RWPE2 (cell line): Measurements from ENCODE around the gene ZHX3.
A peak's percentile ranks its signal among the peaks of the same experiment; 100 is the strongest.

Experiments used
- ATAC-seq: fragments of 200-7000 bp; cut with Tn5 transposase; 3 replicates; pipeline ENCODE4 v1.9.1; 2021; ENCODE audit warnings: low read depth
- DNase-seq: peaks from one replicate; pipeline ENCODE4 v3.0.0-alpha.2; 2020; ENCODE audit warnings: low spot score
- H3K27ac ChIP-seq: fragments of 450-650 bp; 2 replicates; pipeline ENCODE4 v1.5.1; 2017; ENCODE audit warnings: mild to moderate bottlenecking; ENCODE audit not compliant: poor library complexity, severe bottlenecking
- H3K27me3 ChIP-seq: fragments of 250-450 bp; sonication (Bioruptor Pico); 2 replicates; pipeline ENCODE4 v1.5.1; 2021; ENCODE audit warnings: mild to moderate bottlenecking, moderate library complexity; ENCODE audit not compliant: insufficient read depth, poor library complexity, severe bottlenecking
- H3K36me3 ChIP-seq: fragments of 250-450 bp; sonication (Bioruptor Pico); 2 replicates; pipeline ENCODE4 v1.5.1; 2020; ENCODE audit warnings: low read depth, mild to moderate bottlenecking, moderate library complexity
- H3K4me1 ChIP-seq: fragments of 250-450 bp; sonication (Bioruptor Pico); 2 replicates; pipeline ENCODE4 v1.5.1; 2021; ENCODE audit warnings: mild to moderate bottlenecking, moderate library complexity; ENCODE audit not compliant: insufficient read depth, poor library complexity, severe bottlenecking
- H3K4me3 ChIP-seq: fragments of 250-450 bp; sonication (Bioruptor Pico); 2 replicates; pipeline ENCODE4 v1.5.1; 2021; ENCODE audit warnings: mild to moderate bottlenecking, moderate library complexity; ENCODE audit not compliant: severe bottlenecking
- H3K9me3 ChIP-seq: fragments of 250-450 bp; sonication (Bioruptor Pico); 2 replicates; pipeline ENCODE4 v1.5.1; 2021; ENCODE audit warnings: mild to moderate bottlenecking, moderate library complexity; ENCODE audit not compliant: severe bottlenecking
- CTCF ChIP-seq: fragments of 450-650 bp; IDR thresholded peaks from one replicate; pipeline ENCODE4 v1.5.1; 2017; ENCODE audit warnings: mild to moderate bottlenecking, moderate library complexity; ENCODE audit not compliant: poor library complexity, severe bottlenecking

Gene ZHX3

GRCh38 chr20:41158082-41158625 lies 159.4 kb downstream of the ZHX3 start:
- H3K27me3 ChIP-seq, result no peaks in the 10 kb centered on the region
- H3K4me1 ChIP-seq, result peaks cover 20% of the 10 kb centered on the region
- H3K4me3 ChIP-seq, result no peak overlapping the region
- H3K36me3 ChIP-seq, result peaks cover 42% of the 10 kb centered on the region
- DNase-seq, result no peak
- no peak for TF ChIP-seq CTCF
- no peaks in the 10 kb centered on the region for H3K9me3 ChIP-seq
- ATAC-seq, result no peak
- H3K27ac ChIP-seq, result peak overlapping the region; percentile 20

DNA sequence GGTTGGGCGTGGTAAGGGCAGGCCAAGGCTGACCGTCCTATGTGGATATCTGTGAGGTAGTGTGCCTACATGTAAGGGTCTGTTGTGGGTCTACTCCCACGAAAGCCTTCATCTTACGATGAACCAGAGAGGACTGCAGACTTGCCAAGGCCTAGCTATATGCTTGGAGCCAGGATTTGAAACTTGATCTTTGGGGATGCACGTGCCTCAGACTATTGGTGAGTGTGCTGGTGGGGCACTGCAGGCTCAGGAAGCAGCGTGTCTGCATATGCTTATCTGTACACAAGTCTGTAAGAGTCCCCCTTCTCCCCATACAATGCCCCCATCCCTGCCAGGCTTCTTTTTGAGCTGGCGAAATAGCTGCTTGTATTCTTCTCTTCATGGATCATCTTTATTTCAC lies 162.3 kb downstream of the ZHX3 start:
- H3K27ac ChIP-seq, result no peak overlapping the region
- no peaks in the 10 kb centered on the region for H3K9me3 ChIP-seq
- no peak overlapping the region for H3K4me3 ChIP-seq
- TF ChIP-seq CTCF, result no peak
- H3K4me1 ChIP-seq, result peaks cover 20% of the 10 kb centered on the region
- peaks cover 25% of the 10 kb centered on the region for H3K36me3 ChIP-seq
- no peaks in the 10 kb centered on the region for H3K27me3 ChIP-seq
- ATAC-seq (no peak), DNase-seq (no peak)

- no peaks in the 10 kb centered on the region for H3K9me3 ChIP-seq
- no peak for TF ChIP-seq CTCF
- H3K4me1 ChIP-seq, result peaks cover 20% of the 10 kb centered on the region
- ATAC-seq, result no peak
- no peak overlapping the region for H3K27ac ChIP-seq
- DNase-seq, result no peak
- H3K4me3 ChIP-seq, result no peak overlapping the region
- H3K27me3 ChIP-seq, result no peaks in the 10 kb centered on the region
- H3K36me3 ChIP-seq, result peaks cover 18% of the 10 kb centered on the region
These were observed 162.9 kb downstream of the ZHX3 start for GRCh38 chr20:41154436-41155176.

- Histone ChIP-seq H3K36me3 (peaks cover 12% of the 10 kb centered on the region), H3K4me1 (peaks cover 15% of the 10 kb centered on the region), H3K27ac (no peak overlapping the region), H3K9me3 (no peaks in the 10 kb centered on the region), H3K27me3 (no peaks in the 10 kb centered on the region), H3K4me3 (no peak overlapping the region)
- no peak for TF ChIP-seq CTCF
- no peak for ATAC-seq
- DNase-seq, result no peak
These were observed 165.3 kb downstream of the ZHX3 start for GRCh38 chr20:41152108-41152757.
